GM10266 (cell line): ENCODE measurements around the gene WNK1.

Source experiments
- DNase-seq: peaks from one replicate; pipeline ENCODE4 v3.0.0; 2012; ENCODE audit errors: extremely low spot score
- CTCF ChIP-seq: IDR thresholded peaks from 2 replicates; pipeline ENCODE4 v1.5.1; 2012; ENCODE audit warnings: mild to moderate bottlenecking, low read depth; ENCODE audit not compliant: control insufficient read depth, insufficient read depth; ENCODE audit errors: missing control alignments

The WNK1 gene

GRCh38 chr12:718756-719102, 33.6 kb upstream of the WNK1 start:
- TF ChIP-seq CTCF = no peak

GRCh38 chr12:720231-720941, 32.0 kb upstream of the WNK1 start:
- TF ChIP-seq CTCF = no peak
- DNase-seq = no peak

More at GRCh38 chr12:718756-719102, 33.6 kb upstream of the WNK1 start:
- DNase-seq = no peak

GRCh38 chr12:724194-724855, 28.1 kb upstream of the WNK1 start:
- no peak for DNase-seq
- TF ChIP-seq CTCF = no peak

GRCh38 chr12:725076-725475, 27.3 kb upstream of the WNK1 start:
- no peak for TF ChIP-seq CTCF
- no peak for DNase-seq

GRCh38 chr12:726281-727140, 25.9 kb upstream of the WNK1 start:
- DNase-seq = no peak
- no peak for TF ChIP-seq CTCF

GRCh38 chr12:727321-727720, 25.1 kb upstream of the WNK1 start:
- no peak for TF ChIP-seq CTCF
- DNase-seq = no peak
